Measurements from ENCODE around the gene GNB1L. TPM values are rescaled to one million over a fixed set of nuclear protein-coding genes. Genes with fewer than 3 reads are reported as not detected.

GNB1L gene
- total and polyA plus RNA-seq, 10 of the 15 experiments (the other 5 are each of a cell fraction or from before 2014, with no cell fraction given): 0.21 to 19.4 (median 6.8) TPM

DNA sequence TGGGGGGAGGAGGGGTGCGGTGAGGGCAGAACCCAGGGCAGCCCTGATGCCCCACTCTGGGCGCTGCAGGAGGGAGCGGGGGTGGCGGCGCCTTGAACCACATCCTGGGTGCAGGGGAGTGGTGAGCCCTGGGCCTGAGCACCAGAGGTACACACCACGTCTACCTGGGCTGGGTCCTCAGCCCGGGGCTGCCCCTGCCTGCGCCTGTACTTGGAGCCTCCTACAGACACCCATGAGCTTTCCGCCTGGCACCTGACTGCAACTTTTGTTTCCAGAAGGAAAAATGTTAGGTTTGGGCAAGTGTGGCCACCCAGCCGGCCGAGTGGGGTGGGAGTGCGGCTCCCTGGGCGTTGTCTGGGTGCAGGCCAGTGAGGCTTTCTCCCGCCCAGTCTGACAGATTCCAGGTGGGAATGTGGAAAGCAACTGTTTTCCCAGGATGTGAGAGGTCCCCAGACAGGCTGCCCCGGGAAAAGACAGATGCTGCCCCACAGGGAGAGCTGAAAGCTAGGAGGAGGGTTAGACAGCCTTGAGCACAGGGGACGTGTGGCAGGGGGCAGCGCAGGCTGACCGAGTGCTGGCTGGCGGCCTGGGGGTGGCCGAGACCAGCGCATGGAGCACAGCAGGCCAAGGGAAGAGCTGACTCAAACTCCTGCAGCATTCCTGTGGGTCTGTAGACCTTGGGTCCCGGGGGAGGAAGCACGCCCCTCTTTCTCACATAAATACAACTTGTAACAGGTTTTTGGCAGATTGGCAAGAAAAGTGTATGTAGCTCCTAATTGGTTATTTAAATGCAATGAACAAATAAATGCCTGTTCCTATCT, 44.1 kb downstream of the GNB1L start (continued):
- TF ChIP-seq CEBPB (IDR thresholded peaks at IDR 0.05; ENCODE audit: borderline replicate concordance in 1 of 2, low read depth in 2 of 2, low read length in 2 of 2) (no peak), STAT3 (IDR thresholded peaks at IDR 0.05; ENCODE audit: low read depth, low read length) (no peak), BACH1 (IDR thresholded peaks at IDR 0.05; ENCODE audit: borderline replicate concordance) (no peak), TCF12 (IDR thresholded peaks at IDR 0.05; ENCODE audit: low read depth, low read length) (no peak)

DNA sequence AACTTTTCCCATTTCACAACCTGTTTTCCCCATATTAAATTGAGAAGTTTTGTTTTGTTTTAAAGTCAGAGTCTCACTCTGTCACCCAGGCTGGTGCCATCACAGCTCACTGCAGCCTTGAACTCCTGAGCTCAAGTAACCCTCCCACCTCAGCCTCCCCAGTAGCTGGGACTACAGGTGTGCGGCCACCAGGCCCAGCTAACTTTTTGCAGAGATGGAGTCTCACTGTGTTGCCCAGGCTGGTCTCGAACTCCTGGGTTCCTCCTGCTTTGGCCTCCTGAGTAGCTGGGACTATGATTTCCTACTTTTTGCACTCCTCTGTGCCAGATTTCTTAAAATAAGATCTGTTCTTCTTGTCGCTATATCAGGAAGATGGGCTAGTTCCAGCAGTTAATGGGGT, 44.9 kb downstream of the GNB1L start:
- Histone ChIP-seq H4K20me1 (ENCODE audit: control insufficient read depth, insufficient read depth) (no peaks in the 10 kb centered on the region), H2AFZ (ENCODE audit: control insufficient read depth, low read depth, low read length) (no peak overlapping the region), H3K4me1 (ENCODE audit: control insufficient read depth, insufficient read depth, low read length) (no peaks in the 10 kb centered on the region), H3K79me2 (ENCODE audit: control insufficient read depth, insufficient read depth, low read length) (no peaks in the 10 kb centered on the region), H3K9me3 (replicated peaks; ENCODE audit: control insufficient read depth, insufficient read depth, low read length) (no peaks in the 10 kb centered on the region), H3K4me2 (ENCODE audit: control insufficient read depth, insufficient read depth) (no peak overlapping the region), H3K9ac (ENCODE audit: control insufficient read depth, insufficient read depth, low read length) (no peak overlapping the region), H3K27ac (ENCODE audit: control insufficient read depth, insufficient read depth) (no peak overlapping the region), H3K27me3 (replicated peaks in 1 of 2; ENCODE audit: control insufficient read depth in 2 of 2, insufficient read depth in 2 of 2, low read length in 1 of 2) (no peaks in the 10 kb centered on the region), H3K4me3 (no peak overlapping the region), H3K36me3 (ENCODE audit: control insufficient read depth in 2 of 2, insufficient read depth in 2 of 2, low read length in 1 of 2) (peaks cover 0 to 2% of the 10 kb centered on the region in 2 experiments; a peak in 1 of 4 replicates)
- RAD21 ChIA-PET (ENCODE audit: unreplicated experiment): no interaction called here
- no peak for ATAC-seq
- DNase-seq (ENCODE audit: low read depth, low spot score): no peak
- CTCF ChIA-PET: interaction anchor here (0.8 kb wide), 1 partner anchor 23 kb away, joined by 3 read pairs; no protein-coding TSS in a partner anchor
- in situ Hi-C loops (cut with MboI): no loop called here
- FAIRE-seq: no peak
- no peak for TF ChIP-seq ETV6 (conservative IDR thresholded peaks at IDR 0.05 in 1 of 2, IDR thresholded peaks at IDR 0.05 in 1 of 2; ENCODE audit: borderline replicate concordance in 1 of 2, low read depth in 1 of 2)
- TF ChIP-seq PAX5 (IDR thresholded peaks at IDR 0.05; ENCODE audit: borderline replicate concordance, low read depth, low read length): no peak
- TF ChIP-seq SREBF1 (IDR thresholded peaks at IDR 0.05; ENCODE audit: low read length): no peak
- TF ChIP-seq, protein P1, sequence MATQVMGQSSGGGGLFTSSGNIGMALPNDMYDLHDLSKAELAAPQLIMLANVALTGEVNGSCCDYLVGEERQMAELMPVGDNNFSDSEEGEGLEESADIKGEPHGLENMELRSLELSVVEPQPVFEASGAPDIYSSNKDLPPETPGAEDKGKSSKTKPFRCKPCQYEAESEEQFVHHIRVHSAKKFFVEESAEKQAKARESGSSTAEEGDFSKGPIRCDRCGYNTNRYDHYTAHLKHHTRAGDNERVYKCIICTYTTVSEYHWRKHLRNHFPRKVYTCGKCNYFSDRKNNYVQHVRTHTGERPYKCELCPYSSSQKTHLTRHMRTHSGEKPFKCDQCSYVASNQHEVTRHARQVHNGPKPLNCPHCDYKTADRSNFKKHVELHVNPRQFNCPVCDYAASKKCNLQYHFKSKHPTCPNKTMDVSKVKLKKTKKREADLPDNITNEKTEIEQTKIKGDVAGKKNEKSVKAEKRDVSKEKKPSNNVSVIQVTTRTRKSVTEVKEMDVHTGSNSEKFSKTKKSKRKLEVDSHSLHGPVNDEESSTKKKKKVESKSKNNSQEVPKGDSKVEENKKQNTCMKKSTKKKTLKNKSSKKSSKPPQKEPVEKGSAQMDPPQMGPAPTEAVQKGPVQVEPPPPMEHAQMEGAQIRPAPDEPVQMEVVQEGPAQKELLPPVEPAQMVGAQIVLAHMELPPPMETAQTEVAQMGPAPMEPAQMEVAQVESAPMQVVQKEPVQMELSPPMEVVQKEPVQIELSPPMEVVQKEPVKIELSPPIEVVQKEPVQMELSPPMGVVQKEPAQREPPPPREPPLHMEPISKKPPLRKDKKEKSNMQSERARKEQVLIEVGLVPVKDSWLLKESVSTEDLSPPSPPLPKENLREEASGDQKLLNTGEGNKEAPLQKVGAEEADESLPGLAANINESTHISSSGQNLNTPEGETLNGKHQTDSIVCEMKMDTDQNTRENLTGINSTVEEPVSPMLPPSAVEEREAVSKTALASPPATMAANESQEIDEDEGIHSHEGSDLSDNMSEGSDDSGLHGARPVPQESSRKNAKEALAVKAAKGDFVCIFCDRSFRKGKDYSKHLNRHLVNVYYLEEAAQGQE (IDR thresholded peaks at IDR 0.05; ENCODE audit: low read depth, low read length): no peak
- TF ChIP-seq EED (IDR thresholded peaks at IDR 0.05; ENCODE audit: low read depth): no peak
- no peak for TF ChIP-seq RAD21 (IDR thresholded peaks at IDR 0.05; ENCODE audit: insufficient read depth, low read depth, low read length)
- no peak for TF ChIP-seq ZNF384 (IDR thresholded peaks at IDR 0.05; ENCODE audit: borderline replicate concordance, low read depth, low read length)
- no peak for TF ChIP-seq NBN (IDR thresholded peaks at IDR 0.05)
- no peak for TF ChIP-seq TBL1XR1 (IDR thresholded peaks at IDR 0.05; ENCODE audit: low read depth, low read length)
- TF ChIP-seq, protein P2, sequence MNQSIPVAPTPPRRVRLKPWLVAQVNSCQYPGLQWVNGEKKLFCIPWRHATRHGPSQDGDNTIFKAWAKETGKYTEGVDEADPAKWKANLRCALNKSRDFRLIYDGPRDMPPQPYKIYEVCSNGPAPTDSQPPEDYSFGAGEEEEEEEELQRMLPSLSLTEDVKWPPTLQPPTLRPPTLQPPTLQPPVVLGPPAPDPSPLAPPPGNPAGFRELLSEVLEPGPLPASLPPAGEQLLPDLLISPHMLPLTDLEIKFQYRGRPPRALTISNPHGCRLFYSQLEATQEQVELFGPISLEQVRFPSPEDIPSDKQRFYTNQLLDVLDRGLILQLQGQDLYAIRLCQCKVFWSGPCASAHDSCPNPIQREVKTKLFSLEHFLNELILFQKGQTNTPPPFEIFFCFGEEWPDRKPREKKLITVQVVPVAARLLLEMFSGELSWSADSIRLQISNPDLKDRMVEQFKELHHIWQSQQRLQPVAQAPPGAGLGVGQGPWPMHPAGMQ (IDR thresholded peaks at IDR 0.05; ENCODE audit: borderline replicate concordance): no peak
- BruUV-seq (replicated peaks): no TSS peak
- SMC1A ChIA-PET (ENCODE audit: uncharacterized antibody, unreplicated experiment): no interaction called here
- POLR2A ChIA-PET: no interaction called here
- intact Hi-C loops (cut with micrococcal nuclease; ENCODE audit: unreplicated experiment): no loop called here
- WGBS (ENCODE audit: insufficient coverage, insufficient replicate concordance, low lambda C conversion rate, missing lambda C conversion rate): 75% methylated on average over 3 of the region's 3 CpGs

Data from GM12878 (cell line).